GM18951 (cell line): ENCODE data around the gene ERC2.

ENCODE experiments used
- POLR2A ChIP-seq: IDR thresholded peaks from 4 replicates; pipeline ENCODE4 v1.6.1; 2011; ENCODE audit warnings: mild to moderate bottlenecking; ENCODE audit not compliant: insufficient read length, insufficient read depth; ENCODE audit errors: extremely low read depth
- in situ Hi-C: fragments of 300-500 bp; cut with MboI; formaldehyde crosslinking; loops from one replicate; pipeline ENCODE4 v1.12.0; 2022; ENCODE audit warnings: low sequenced_read_pairs, mixed read lengths, inconsistent platforms; ENCODE audit not compliant: unreplicated experiment

ERC2 gene

GRCh38 chr3:55682461-55682860, 785.8 kb downstream of the ERC2 start:
- TF ChIP-seq POLR2A, result no peak
- in situ Hi-C loops, result no loop called here

DNA sequence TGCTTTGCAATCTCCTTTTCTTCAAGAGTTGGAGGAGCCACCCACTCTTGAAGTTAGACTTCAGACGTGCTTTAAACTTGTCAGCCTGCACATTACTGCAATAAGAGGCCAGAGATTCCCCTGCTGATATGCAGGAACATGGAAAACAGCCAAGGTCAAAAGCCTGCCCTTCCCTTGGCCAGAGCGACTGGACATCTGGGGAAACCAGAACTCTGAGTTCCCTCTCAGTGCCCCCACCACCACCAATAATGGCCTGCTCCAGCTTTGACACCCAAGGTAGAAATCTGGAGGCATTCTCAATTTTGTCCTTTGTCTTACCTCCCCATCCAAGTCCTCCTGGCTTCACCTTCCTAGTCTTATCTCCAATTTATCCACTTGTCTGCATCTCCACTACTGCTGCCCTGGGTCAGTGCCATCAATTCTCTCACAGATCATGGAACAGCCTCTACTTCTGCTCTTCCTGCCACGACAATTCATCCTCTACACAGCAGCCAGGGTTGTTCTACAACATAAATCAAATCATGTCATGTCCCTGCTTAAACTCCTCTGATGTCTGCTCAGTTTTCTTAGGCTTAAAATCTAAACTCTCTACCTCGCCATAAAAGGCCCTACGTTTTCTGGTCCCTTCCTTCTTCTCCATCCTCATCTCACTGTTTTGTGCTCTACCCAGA, 789.6 kb downstream of the ERC2 start:
- in situ Hi-C loops, result no loop called here
- no peak for TF ChIP-seq POLR2A

- TF ChIP-seq POLR2A, result no peak
- in situ Hi-C loops, result no loop called here
These were observed 791.6 kb downstream of the ERC2 start for GRCh38 chr3:55676643-55677042.

DNA sequence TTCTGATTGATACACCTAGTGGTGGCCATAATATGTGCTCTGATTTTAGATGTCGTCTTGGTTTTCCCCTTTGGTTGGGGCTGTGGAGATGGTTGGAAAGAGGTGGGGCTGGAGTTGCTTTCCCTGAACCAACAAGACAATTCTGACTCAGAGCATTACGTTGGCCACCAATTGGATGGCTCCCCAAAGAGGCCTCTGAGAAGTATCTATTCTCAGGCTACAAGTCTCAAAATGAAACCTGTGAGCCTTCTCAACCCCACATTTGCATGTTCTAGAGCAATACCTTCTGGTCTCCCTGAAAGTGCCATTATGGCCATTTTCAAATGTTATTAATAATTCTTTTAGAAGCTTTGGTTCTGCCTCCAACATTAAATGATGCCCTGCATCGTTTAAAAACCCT, 792.8 kb downstream of the ERC2 start:
- TF ChIP-seq POLR2A, result no peak
- in situ Hi-C loops, result no loop called here

DNA sequence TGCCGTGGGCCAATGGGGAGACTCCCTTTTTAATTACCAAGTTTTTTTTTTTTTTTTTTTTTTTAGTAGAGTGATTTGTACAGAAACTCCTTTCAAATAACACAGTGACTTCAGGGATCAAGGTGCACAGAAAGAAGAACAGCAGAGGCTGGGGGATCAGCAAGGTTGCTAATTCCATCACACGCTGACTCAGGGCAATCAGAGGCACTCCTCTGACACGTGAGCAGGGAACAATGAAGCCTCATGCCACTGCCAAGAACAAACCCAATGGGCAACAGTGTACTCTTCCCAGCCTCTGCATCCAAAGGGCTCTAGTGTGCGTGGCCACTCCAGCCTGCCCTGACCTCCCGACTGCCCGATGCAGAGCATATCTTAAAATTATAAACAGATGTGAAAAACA, 794.5 kb downstream of the ERC2 start:
- no peak for TF ChIP-seq POLR2A
- in situ Hi-C loops, result no loop called here

DNA sequence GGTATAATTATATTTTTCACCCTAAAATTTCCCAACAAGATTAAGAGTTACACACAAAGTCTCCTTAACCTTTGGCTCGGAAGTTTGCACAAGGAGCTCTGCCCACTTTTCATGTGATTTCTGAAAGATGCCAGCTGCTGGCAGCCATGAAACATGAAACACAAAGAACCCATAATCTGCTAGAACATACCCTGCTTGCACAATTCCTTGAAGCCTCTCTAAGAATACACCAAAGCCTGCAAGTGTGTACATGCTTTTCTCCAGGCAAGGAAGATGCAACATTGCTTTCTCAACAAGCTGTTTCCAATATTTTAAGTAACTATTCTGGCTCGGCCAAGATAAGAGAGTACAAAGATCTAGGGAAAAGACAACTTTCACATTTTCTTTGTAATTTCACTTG, 799.1 kb downstream of the ERC2 start:
- in situ Hi-C loops, result no loop called here
- TF ChIP-seq POLR2A, result no peak

DNA sequence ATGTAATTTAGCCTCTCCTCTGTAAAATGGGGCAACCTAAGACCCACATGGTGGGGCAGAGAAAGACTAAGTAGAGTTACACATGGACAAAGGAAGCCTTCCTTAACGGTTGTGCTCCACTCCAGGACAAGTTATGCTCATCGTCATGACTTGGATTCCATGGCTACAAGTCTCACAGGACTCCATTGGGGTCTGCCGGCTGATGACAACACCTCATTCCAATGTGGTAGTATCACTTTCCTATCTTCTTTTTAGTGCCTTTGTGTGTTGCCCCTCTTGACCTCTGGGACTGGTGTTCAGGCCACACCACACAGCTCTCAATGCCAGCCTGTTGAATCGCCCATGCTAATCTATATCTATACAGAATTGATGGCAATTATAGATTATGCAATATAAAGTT, 799.9 kb downstream of the ERC2 start:
- in situ Hi-C loops, result no loop called here
- no peak for TF ChIP-seq POLR2A

GRCh38 chr3:55664387-55664786, 803.9 kb downstream of the ERC2 start:
- no peak for TF ChIP-seq POLR2A
- in situ Hi-C loops, result no loop called here

DNA sequence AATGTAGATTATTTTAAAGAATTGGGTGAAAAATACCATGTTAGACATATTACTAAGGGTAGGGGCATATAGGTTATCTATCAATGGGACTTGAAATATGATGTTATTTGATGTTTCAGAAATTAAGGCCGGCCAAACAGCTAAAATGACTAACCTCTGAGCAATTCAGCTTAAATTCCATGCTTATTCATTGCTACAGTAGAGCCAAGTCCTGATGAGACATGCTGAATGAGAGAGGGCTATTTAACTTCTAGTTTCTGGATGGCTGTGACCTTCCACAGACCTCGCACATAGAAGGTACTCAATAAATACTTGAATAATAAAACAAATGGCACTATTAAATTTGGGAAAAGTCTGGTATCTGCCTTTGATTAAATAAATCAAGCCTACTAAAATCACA, 805.6 kb downstream of the ERC2 start:
- TF ChIP-seq POLR2A, result no peak
- in situ Hi-C loops, result no loop called here

- in situ Hi-C loops, result no loop called here
These were observed 806.7 kb downstream of the ERC2 start for GRCh38 chr3:55661571-55661970.

DNA sequence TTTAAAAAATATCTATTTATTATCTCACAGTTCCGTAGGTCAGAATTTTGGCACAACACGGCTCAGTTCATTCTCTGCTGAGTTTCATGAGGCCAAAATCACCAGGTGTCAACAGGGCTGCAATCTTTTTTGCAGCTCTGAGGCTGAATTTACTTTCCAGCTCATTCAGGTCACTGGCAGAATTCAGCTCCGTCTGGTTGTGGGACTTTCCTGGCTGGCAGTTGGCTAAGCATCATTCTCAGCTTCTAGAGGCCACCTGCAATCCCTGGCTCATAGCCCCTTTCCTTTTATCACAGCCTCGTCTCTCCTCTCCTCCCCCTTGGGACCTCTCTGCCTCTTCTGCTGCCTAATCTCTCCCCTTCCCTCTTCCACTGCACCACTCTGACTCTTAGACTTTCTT, 807.1 kb downstream of the ERC2 start:
- in situ Hi-C loops, result no loop called here
- no peak for TF ChIP-seq POLR2A

More at GRCh38 chr3:55661571-55661970, 806.7 kb downstream of the ERC2 start:
- TF ChIP-seq POLR2A, result no peak

- no peak for TF ChIP-seq POLR2A
- in situ Hi-C loops, result no loop called here
These were observed 807.6 kb downstream of the ERC2 start for GRCh38 chr3:55660642-55661041.

- no peak for TF ChIP-seq POLR2A
- in situ Hi-C loops, result no loop called here
These were observed 808.6 kb downstream of the ERC2 start for GRCh38 chr3:55659701-55660100.

- in situ Hi-C loops, result no loop called here
These were observed 809.3 kb downstream of the ERC2 start for GRCh38 chr3:55658690-55659562.

More at GRCh38 chr3:55658690-55659562, 809.3 kb downstream of the ERC2 start:
- no peak for TF ChIP-seq POLR2A
